ENCODE measurements around the gene SVOP.
"Not testable (repeated sequence)": the region's sequence is repeated elsewhere in the genome, so short reads cannot be mapped to it uniquely, and the experiment has no call there.

Gene SVOP

GRCh38 chr12:108861878-108862587 lies 158.8 kb downstream of the SVOP start:
- Histone ChIP-seq H3K4me3 (ENCODE audit: low read length) (no peak overlapping the region), H3K36me3 (replicated peaks; ENCODE audit: low read depth, low read length) (no peaks in the 10 kb centered on the region), H3K27ac (ENCODE audit: low read length) (peak overlapping the region; percentile 55), H3K9ac (ENCODE audit: low read length) (peak overlapping the region; percentile 18; the same call in 1 of the 2 replicates), H4K20me1 (ENCODE audit: insufficient read depth, low read length) (no peaks in the 10 kb centered on the region), H3K27me3 (ENCODE audit: low read depth, low read length) (peaks cover 14% of the 10 kb centered on the region), H2AFZ (ENCODE audit: low read depth, low read length) (no peak overlapping the region), H3K79me2 (ENCODE audit: low read length) (peaks cover 2% of the 10 kb centered on the region), H3K9me3 (ENCODE audit: insufficient read depth, low read length) (no peaks in the 10 kb centered on the region), H3K4me1 (ENCODE audit: low read length) (peaks cover 44% of the 10 kb centered on the region), H3K4me2 (ENCODE audit: low read length) (peak overlapping the region; percentile 49)
- TF ChIP-seq EZH2phosphoT487 (IDR thresholded peaks at IDR 0.05; ENCODE audit: low read depth), result no peak
- no peak for TF ChIP-seq CTCF (IDR thresholded peaks at IDR 0.05; ENCODE audit: low read depth, low read length)

- H3K27ac ChIP-seq (ENCODE audit: low read length), result peak overlapping the region; percentile 3; the same call in 1 of the 2 replicates
Measured at GRCh38 chr12:108860443-108860842, 160.4 kb downstream of the SVOP start.

GRCh38 chr12:108859923-108860291 lies 161.0 kb downstream of the SVOP start:
- Histone ChIP-seq H3K9ac (ENCODE audit: low read length) (no peak overlapping the region), H3K4me3 (ENCODE audit: low read length) (no peak overlapping the region), H3K4me2 (ENCODE audit: low read length) (peak overlapping the region; percentile 67), H3K4me1 (ENCODE audit: low read length) (peaks cover 52% of the 10 kb centered on the region), H3K27me3 (ENCODE audit: low read depth, low read length) (peaks cover 14% of the 10 kb centered on the region), H2AFZ (ENCODE audit: low read depth, low read length) (no peak overlapping the region), H4K20me1 (ENCODE audit: insufficient read depth, low read length) (peaks cover 10% of the 10 kb centered on the region; the same call in 1 of the 2 replicates), H3K36me3 (replicated peaks; ENCODE audit: low read depth, low read length) (peaks cover 5% of the 10 kb centered on the region), H3K9me3 (ENCODE audit: insufficient read depth, low read length) (peaks cover 3% of the 10 kb centered on the region; the same call in 1 of the 2 replicates), H3K79me2 (ENCODE audit: low read length) (peaks cover 23% of the 10 kb centered on the region), H3K27ac (ENCODE audit: low read length) (peak overlapping the region; percentile 3; the same call in 1 of the 2 replicates)
- TF ChIP-seq CTCF (IDR thresholded peaks at IDR 0.05; ENCODE audit: low read depth, low read length), result no peak
- TF ChIP-seq EZH2phosphoT487 (IDR thresholded peaks at IDR 0.05; ENCODE audit: low read depth), result no peak

More at GRCh38 chr12:108860443-108860842, 160.4 kb downstream of the SVOP start:
- no peak for TF ChIP-seq CTCF (IDR thresholded peaks at IDR 0.05; ENCODE audit: low read depth, low read length)
- TF ChIP-seq EZH2phosphoT487 (IDR thresholded peaks at IDR 0.05; ENCODE audit: low read depth), result no peak
- Histone ChIP-seq H3K4me2 (ENCODE audit: low read length) (peak overlapping the region; percentile 67), H2AFZ (ENCODE audit: low read depth, low read length) (no peak overlapping the region), H3K4me3 (ENCODE audit: low read length) (peak overlapping the region; percentile 29; the same call in 1 of the 2 replicates), H4K20me1 (ENCODE audit: insufficient read depth, low read length) (peaks cover 7% of the 10 kb centered on the region; the same call in 1 of the 2 replicates), H3K9me3 (ENCODE audit: insufficient read depth, low read length) (no peaks in the 10 kb centered on the region), H3K79me2 (ENCODE audit: low read length) (peaks cover 18% of the 10 kb centered on the region), H3K4me1 (ENCODE audit: low read length) (peaks cover 52% of the 10 kb centered on the region), H3K9ac (ENCODE audit: low read length) (no peak overlapping the region), H3K27me3 (ENCODE audit: low read depth, low read length) (peaks cover 14% of the 10 kb centered on the region), H3K36me3 (replicated peaks; ENCODE audit: low read depth, low read length) (no peaks in the 10 kb centered on the region)

GRCh38 chr12:108859141-108859922 lies 161.5 kb downstream of the SVOP start:
- Histone ChIP-seq H3K4me2 (ENCODE audit: low read length) (0 out of 2 replicates have a peak overlapping the region, but pooled peaks have one; percentile 13), H4K20me1 (ENCODE audit: insufficient read depth, low read length) (peaks cover 15% of the 10 kb centered on the region; the same call in 1 of the 2 replicates), H3K4me1 (ENCODE audit: low read length) (peaks cover 56% of the 10 kb centered on the region), H3K27me3 (ENCODE audit: low read depth, low read length) (peaks cover 14% of the 10 kb centered on the region), H3K79me2 (ENCODE audit: low read length) (peaks cover 28% of the 10 kb centered on the region)
- H3K27ac ChIP-seq (ENCODE audit: low read length); H3K36me3 ChIP-seq (replicated peaks; ENCODE audit: low read depth, low read length); H3K9me3 ChIP-seq (ENCODE audit: insufficient read depth, low read length); H3K9ac ChIP-seq (ENCODE audit: low read length); H3K4me3 ChIP-seq (ENCODE audit: low read length); H2AFZ ChIP-seq (ENCODE audit: low read depth, low read length): not testable (repeated sequence)
